Fibroblast of skin of right biceps (primary cell): ENCODE measurements around the gene COPG2.

Experiments
- DNase-seq: peaks from one replicate; pipeline ENCODE4 v3.0.0-alpha.2; 2013

COPG2 gene

DNA sequence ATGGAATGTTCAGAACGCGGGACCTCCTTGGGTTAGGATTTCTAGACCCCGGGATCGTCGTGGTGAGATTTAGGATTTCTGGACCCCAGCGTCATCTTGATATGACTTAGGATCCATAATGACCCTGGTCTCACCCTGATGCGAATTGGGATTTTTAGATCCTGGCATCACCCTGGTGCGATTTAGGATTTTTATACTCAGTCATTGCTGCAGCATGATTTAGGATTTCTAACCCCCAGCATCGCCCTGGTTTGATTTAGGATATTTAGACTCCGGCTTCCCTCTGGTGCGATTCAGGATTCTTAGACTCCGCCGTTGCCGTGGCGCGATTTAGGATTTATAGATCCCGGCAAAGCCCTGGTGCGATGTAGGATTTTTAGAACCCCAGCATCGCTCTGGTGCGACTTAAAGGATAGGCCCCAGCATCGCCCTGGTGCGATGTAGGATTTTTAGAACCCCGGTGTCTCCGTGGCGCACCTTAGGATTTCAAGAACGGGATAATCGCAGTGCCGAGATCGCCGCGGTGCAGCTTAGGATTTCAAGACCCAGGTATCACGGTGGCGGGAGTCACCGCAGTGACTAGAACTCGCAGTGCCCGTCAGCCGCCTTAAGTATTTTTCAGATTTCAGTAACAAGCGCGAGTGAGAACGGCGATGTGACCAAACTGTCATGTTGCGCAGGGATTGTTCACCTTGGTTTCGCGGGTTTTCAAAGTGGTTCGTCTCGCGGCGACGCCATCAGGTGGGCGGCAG, 175.8 kb downstream of the COPG2 start:
- DNase-seq: no peak

DNA sequence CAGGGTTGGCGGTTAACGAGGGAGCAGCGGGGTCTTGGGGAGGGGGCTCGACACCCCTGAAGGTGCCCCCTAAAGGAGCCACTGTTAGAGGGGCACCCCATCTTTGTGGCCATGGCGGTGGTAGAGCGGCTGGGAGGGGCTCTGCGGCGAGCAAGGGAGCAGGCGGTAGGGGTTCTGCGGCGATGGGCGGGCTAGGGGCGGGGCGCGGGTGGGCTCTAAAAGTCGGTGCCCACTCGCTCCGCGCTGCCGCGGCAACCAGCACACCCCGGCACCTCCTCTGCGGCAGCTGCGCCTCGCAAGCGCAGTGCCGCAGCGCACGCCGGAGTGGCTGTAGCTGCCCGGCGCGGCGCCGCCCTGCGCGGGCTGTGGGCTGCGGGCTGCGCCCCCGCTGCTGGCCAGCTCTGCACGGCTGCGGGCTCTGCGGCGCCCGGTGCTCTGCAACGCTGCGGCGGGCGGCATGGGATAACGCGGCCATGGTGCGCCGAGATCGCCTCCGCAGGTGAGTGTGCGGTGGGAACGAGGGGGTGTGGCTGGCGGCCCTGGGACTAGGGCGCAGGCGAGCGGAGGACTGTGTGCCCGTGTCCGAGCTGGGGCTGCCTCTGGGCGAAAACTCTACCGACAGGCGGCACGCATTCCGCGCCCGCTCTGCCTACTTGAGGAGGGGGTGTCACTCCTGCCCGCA, 176.6 kb downstream of the COPG2 start, which contains the start of gene MEST:
TSS of gene MEST (plus strand) at position 245 of the 682 bp plus-strand sequence. CDS start at position 474, 229 bp downstream.
- DNase-seq: peak; percentile 64

- DNase-seq: no peak
Measured at GRCh38 chr7:130490888-130491804, 177.4 kb downstream of the COPG2 start.

- DNase-seq: no peak
Measured at GRCh38 chr7:130490311-130490791, 178.2 kb downstream of the COPG2 start.

DNA sequence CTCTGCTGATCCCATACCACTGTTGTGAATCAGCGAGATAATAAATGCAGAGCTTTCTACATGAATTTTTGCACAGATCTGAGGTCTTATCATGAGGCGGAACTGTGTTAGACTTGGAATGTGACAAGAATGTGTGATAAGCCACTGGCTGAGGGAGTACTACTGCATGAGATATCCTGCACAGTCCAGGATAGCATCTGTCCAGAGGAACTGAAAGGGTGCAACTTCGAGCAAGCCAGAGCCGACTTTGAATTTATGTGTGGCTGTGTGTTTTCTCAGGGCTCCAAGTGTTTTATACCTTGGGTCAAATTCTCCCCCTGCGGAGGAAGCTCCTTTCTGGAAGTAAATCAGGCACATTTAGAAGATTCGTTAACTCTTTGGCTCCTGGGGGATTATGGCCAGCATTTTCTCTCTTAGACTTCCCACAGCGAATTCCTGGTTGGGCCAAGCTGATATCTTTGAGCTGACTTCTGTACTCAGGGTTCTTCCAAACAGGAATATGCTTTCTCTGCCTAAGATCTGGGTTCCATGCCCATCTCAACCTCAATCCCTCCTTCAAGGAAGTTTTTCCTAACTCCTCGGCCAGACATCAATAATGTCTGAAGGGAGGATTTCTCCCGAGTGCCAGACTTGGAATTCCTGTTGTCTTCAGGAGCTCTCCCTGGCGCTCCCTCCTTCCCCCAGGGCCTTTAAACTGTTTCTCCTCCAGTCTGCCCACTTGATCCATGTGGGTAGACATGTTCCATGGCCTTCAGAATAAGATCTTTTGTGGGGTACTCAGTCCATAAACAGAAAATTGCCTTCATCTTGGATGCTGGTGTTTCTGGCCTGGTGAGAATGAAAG, 179.2 kb downstream of the COPG2 start:
- DNase-seq: peak; percentile 94

DNA sequence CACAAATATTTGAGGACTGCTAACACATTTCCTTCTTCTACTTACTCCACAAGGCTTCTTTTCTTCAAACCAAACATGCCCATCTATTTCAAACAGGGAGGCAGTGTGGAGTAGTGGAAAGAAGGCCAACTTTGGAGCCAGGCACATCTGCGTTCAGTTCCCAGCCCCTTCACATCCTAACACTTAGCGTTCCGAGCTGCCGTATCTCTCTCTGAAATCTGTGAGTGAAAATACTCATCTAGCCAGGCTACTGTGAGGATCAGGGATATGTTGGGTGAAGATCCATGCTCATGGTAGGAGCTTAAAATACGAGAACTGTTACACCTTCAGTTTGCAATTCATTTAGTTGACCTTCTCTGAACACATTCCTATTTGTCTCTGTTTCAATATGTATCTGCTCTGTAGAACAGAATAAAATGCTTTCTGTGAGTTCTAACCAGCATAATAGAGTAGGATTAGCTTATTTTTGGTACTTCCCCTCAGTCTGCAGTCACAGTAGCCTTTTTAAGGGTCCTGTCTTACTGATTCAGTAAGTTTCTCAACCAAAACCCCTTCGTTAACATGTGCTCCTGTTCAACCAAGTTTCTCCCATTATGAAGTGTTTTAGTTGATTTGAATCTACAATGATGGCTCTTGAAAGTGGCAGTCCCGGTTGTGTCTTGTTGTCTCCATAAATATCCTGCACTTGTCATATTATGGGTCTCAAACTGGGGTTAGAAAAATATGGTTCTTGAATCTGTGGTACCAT, 180.0 kb downstream of the COPG2 start:
- DNase-seq: no peak

DNA sequence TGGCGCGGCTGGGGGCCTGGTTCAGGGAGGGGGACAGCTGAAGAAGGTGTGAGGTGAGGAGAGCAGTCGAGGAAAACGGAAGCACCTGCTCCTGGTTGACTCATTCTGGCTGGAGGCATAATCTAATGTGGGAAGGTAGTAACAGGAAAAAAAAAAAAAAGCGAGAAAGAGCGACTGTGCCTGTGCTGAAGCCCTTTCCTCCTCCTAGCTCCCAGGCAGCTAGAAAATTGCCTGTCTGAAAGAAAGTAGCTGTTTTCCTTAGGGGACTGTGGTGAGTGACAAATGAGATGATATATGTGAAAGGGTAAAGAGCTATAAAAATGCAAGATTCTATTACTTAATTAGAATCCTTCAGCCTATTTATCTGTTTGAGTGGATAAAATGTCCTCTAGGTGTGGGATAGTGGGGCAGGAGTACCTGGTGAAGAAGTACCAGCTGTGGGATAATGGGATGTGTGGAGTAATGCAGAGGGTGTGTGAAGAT, 181.6 kb downstream of the COPG2 start:
- DNase-seq: no peak

- DNase-seq: no peak
Measured at GRCh38 chr7:130486114-130486953, 182.2 kb downstream of the COPG2 start.

- no peak for DNase-seq
Measured at GRCh38 chr7:130485734-130486113, 182.8 kb downstream of the COPG2 start.

DNA sequence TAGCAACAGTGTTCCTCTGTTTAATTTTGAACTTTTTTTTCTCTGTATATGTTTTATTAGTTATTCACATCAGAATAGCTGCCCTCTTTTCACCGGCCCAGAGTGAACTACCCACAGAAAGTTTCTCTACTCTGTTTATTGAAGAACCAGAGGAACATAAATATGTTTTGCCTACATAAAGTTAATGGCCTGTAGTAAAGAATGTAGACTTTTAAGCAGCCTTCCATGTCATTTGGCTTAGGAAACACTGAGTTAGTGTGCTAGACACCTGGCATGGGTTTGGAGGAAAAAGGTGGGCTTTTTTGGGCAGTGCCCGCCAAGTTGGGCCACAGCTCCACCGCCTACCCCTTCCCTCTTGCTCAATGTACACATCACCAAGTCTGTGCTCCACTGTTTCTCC, 185.5 kb downstream of the COPG2 start:
- DNase-seq: no peak

DNA sequence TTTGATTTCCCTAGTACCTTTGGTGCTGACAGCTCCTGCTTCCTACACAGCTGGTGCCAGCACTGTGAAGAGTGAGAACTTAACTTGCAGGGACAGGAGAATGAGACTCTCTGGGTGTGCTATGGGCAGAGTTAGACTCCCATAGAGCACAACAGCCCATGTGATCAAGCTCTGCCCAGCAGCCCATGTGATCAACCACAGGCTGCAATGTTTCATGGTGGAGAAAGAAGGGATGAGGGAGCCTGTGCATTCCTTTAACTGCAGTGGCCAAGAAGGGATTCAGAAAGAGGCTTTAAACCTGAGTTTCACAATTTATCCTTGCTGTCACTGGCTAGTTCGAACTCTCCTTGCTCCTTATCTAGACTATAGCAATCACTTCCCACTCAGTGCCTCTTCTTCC, 186.7 kb downstream of the COPG2 start:
- no peak for DNase-seq

GRCh38 chr7:130479716-130480400, 188.7 kb downstream of the COPG2 start:
- no peak for DNase-seq

GRCh38 chr7:130478991-130479390, 189.6 kb downstream of the COPG2 start:
- DNase-seq: no peak

- peak; percentile 35 for DNase-seq
Measured at GRCh38 chr7:130476297-130477150, 192.0 kb downstream of the COPG2 start.

- DNase-seq: no peak
Measured at GRCh38 chr7:130475776-130476175, 192.8 kb downstream of the COPG2 start.

DNA sequence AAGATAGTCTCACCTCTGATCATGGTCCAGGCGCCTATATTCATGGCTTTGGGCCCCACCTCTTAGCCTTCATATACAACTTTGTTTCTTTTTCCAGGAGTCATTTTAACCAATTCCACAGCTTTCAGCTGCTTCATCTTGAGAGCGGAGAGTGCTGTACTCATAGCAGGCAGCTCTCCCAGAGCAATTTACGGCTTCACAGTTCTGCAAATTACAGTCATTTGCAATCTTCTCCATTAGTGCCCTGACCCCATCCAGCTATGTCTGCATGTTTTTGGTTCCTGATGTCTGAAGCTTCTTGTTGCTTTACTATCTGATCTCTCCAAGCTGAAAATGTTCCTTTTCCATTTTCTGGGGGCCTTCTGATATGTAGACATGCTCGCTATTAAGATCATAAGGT, 194.7 kb downstream of the COPG2 start:
- DNase-seq: no peak

GRCh38 chr7:130473289-130473688, 195.3 kb downstream of the COPG2 start:
- no peak for DNase-seq

DNA sequence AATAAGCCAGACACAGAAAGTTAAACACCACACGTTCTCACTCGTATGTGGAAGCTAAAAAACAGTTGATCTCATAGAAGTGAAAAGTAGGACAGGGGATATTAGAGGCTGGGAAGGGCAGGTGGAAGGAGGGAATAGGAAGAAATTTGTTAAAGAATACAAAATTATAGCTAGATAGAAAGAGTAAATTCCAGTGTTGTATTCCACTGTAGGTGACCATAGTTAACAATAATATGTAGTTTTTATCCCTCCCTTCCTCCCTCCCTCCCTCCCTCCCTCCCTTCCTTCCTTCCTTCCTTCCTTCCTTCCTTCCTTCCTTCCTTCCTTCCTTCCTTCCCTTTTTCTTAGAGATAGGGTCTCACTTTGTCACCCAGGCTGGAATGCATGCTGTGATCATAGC, 196.6 kb downstream of the COPG2 start:
- DNase-seq: no peak

DNA sequence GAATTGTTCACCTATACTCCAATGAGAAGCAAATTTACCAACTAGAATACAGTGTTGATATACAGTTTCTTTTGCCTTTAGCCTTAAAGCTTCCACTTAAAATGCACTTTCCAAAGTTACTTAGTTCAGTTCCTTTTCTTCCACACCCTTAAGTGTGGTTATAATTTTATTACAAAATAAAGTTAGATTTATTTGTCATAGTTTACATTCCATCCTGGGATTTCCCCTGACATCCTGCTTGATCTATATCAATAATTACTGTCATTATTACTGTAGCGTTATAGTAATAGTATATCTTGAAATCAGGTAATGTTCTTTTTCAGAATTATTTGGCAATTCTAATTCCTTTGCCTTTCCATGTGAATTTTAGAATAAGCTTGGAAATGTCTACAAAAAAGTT, 199.9 kb downstream of the COPG2 start:
- no peak for DNase-seq
